Type B pancreatic cell (in vitro differentiated cells): ENCODE data around the gene TRNP1. TPM values are rescaled to one million over a fixed set of nuclear protein-coding genes. Genes with fewer than 3 reads are reported as not detected.

ENCODE experiments used
- DNase-seq: peaks from one replicate; pipeline ENCODE4 v3.0.0; 2021; ENCODE audit warnings: mixed read lengths; ENCODE audit not compliant: unreplicated experiment; ENCODE audit errors: extremely low spot score
- H3K27ac Mint-ChIP-seq: 2 replicates; pipeline ENCODE4 v1.8.0; 2021; ENCODE audit warnings: mild to moderate bottlenecking, mixed read lengths
- H3K27me3 Mint-ChIP-seq: 2 replicates; pipeline ENCODE4 v1.8.0; 2021; ENCODE audit warnings: mixed read lengths
- H3K36me3 Mint-ChIP-seq: 2 replicates; pipeline ENCODE4 v1.8.0; 2021; ENCODE audit warnings: mixed read lengths
- H3K4me1 Mint-ChIP-seq: one replicate; pipeline ENCODE4 v1.8.0; 2021; ENCODE audit warnings: mixed read lengths; ENCODE audit not compliant: unreplicated experiment
- H3K4me3 Mint-ChIP-seq: 2 replicates; pipeline ENCODE4 v1.8.0; 2021; ENCODE audit warnings: mild to moderate bottlenecking, mixed read lengths
- H3K9me3 Mint-ChIP-seq: 2 replicates; pipeline ENCODE4 v1.8.0; 2021; ENCODE audit warnings: mixed read lengths
- CTCF ChIP-seq: fragments of 200-600 bp; sonication (generic); conservative IDR thresholded peaks from 2 replicates; pipeline ENCODE4 v1.5.0; 2021; ENCODE audit warnings: antibody characterized with exemption, mild to moderate bottlenecking
- total RNA-seq: library from RNA; stranded (reverse); gene quantifications from 2 replicates; pipeline ENCODE4 v1.2.1, GENCODE V29; 2021; ENCODE audit warnings: low replicate concordance

Gene TRNP1
- total RNA-seq, 1 donor from 2014 or later, result 52.3 TPM

GRCh38 chr1:27011058-27011764 is 17.7 kb downstream of the TRNP1 start:
- Mint-ChIP-seq H3K27ac (peak overlapping the region; percentile 98), H3K4me3 (peak overlapping the region; percentile 68), H3K4me1 (peaks cover 28% of the 10 kb centered on the region), H3K27me3 (no peaks in the 10 kb centered on the region), H3K36me3 (no peaks in the 10 kb centered on the region), H3K9me3 (no peaks in the 10 kb centered on the region)
- no peak for DNase-seq
- TF ChIP-seq CTCF, result no peak

DNA sequence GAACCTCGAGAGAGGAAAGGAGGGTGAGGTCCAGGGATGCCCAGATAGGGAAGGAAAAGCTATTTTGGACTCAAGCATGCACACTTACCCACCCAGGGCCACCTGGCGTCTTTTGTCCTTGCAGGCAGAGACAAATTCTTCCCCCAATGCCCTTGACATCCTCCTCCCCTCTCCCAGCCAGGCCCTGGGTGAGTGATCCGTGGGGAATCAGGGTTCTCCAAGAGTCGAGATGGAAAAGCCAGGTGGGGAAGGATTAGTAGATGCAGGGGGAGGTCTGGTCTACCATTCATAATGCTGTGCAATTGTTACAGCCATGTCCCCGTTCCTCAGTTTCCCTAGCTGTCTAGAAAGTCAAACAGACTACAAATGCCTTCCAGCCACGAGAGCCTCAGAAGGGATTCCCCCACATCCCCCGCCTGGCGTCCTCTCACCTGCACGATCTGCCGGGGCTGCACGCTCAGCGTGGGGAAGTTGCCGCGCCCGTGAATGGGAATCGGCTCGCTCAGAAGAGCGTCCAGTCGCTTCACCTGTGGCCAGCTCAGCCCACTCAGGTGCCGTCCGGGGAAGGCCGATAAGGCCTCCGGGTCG is 18.6 kb downstream of the TRNP1 start:
- Mint-ChIP-seq H3K4me3 (peak overlapping the region; percentile 68), H3K9me3 (no peaks in the 10 kb centered on the region), H3K27me3 (no peaks in the 10 kb centered on the region), H3K36me3 (no peaks in the 10 kb centered on the region), H3K4me1 (peaks cover 28% of the 10 kb centered on the region), H3K27ac (peak overlapping the region; percentile 98)
- TF ChIP-seq CTCF, result no peak
- DNase-seq, result no peak

- Mint-ChIP-seq H3K9me3 (no peaks in the 10 kb centered on the region), H3K27me3 (no peaks in the 10 kb centered on the region), H3K36me3 (no peaks in the 10 kb centered on the region), H3K27ac (no peak overlapping the region), H3K4me3 (no peak overlapping the region), H3K4me1 (peaks cover 19% of the 10 kb centered on the region)
- no peak for TF ChIP-seq CTCF
- DNase-seq, result no peak
Measured at GRCh38 chr1:27015260-27015659, 21.8 kb downstream of the TRNP1 start.

DNA sequence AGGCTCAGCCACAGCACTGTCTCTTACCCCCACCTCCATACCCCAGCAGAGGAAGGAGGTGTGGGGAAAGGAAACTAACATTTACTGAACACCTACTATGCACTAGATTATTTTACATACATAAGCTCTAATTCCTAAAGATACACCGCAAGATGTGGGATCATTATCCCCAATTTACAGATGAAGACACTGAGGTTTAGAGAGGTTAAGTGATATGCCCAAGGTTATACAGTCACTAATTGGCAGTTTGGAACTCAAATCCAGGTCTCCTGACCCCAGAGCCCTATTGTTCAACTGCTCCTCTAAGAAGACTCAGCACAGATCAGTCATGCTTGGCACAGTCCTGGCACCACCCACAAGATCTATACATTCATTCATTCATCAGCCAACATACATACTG is 22.9 kb downstream of the TRNP1 start:
- Mint-ChIP-seq H3K9me3 (no peaks in the 10 kb centered on the region), H3K36me3 (no peaks in the 10 kb centered on the region), H3K27ac (no peak overlapping the region), H3K4me3 (no peak overlapping the region), H3K4me1 (peaks cover 18% of the 10 kb centered on the region), H3K27me3 (no peaks in the 10 kb centered on the region)
- no peak for TF ChIP-seq CTCF
- no peak for DNase-seq

- H3K27ac Mint-ChIP-seq, result no peak overlapping the region
- TF ChIP-seq CTCF, result no peak
Measured at GRCh38 chr1:27017207-27017606, 23.7 kb downstream of the TRNP1 start.

More at GRCh38 chr1:27017207-27017606, 23.7 kb downstream of the TRNP1 start:
- no peaks in the 10 kb centered on the region for H3K36me3 Mint-ChIP-seq
- H3K4me3 Mint-ChIP-seq, result no peak overlapping the region
- no peak for DNase-seq
- peaks cover 18% of the 10 kb centered on the region for H3K4me1 Mint-ChIP-seq
- H3K9me3 Mint-ChIP-seq, result no peaks in the 10 kb centered on the region
- H3K27me3 Mint-ChIP-seq, result no peaks in the 10 kb centered on the region
